SU-DHL-6 (cell line): Measurements from ENCODE around the gene RANBP3.

Source experiments
- EZH2phosphoT487 ChIP-seq: fragments of 200-600 bp; sonication (generic), shearing (Covaris generic); conservative IDR thresholded peaks from 2 replicates; pipeline ENCODE4 v1.6.1; 2018; ENCODE audit warnings: mild to moderate bottlenecking, antibody characterized with exemption, low read length, moderate library complexity, mixed read lengths
- TF ChIP-seq, protein P1 (sequence below): fragments of 200-600 bp; sonication (generic); IDR thresholded peaks from one replicate; pipeline ENCODE4 v1.5.1; 2017; ENCODE audit warnings: antibody characterized with exemption, mild to moderate bottlenecking, low read length, moderate library complexity; ENCODE audit not compliant: insufficient read depth, poor library complexity, severe bottlenecking

DNA sequence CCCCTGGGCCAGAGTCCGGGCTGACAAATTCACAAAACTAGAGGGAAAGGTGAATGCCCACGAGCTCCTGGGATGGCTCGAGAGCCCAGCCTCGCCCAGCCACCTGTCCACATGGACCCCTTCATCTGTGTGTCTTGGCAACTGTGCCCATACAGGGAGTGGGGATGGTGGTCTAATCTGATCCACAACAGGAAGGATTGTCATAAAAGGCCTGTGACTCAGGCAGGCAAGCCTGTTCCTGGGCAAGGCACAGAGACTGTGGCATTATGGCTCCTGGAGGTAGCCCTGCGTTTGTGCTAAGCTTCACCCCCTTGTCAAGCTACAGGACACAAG, 43.9 kb downstream of the RANBP3 start:
- TF ChIP-seq, protein P1, sequence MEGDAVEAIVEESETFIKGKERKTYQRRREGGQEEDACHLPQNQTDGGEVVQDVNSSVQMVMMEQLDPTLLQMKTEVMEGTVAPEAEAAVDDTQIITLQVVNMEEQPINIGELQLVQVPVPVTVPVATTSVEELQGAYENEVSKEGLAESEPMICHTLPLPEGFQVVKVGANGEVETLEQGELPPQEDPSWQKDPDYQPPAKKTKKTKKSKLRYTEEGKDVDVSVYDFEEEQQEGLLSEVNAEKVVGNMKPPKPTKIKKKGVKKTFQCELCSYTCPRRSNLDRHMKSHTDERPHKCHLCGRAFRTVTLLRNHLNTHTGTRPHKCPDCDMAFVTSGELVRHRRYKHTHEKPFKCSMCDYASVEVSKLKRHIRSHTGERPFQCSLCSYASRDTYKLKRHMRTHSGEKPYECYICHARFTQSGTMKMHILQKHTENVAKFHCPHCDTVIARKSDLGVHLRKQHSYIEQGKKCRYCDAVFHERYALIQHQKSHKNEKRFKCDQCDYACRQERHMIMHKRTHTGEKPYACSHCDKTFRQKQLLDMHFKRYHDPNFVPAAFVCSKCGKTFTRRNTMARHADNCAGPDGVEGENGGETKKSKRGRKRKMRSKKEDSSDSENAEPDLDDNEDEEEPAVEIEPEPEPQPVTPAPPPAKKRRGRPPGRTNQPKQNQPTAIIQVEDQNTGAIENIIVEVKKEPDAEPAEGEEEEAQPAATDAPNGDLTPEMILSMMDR: no peak
- no peak for TF ChIP-seq EZH2phosphoT487
